HFF-Myc (cell line): ENCODE measurements around the gene MCCD1.
A peak's percentile ranks its signal among the peaks of the same experiment; 100 is the strongest.

Experiments used
- DNase-seq: peaks from one replicate; pipeline ENCODE4 v3.0.0-alpha.2; 2011; ENCODE audit warnings: low read depth; ENCODE audit errors: extremely low read depth
- H3K4me3 ChIP-seq: replicated peaks from 2 replicates; pipeline ENCODE4 v1.5.1; 2011; ENCODE audit warnings: low read depth, mild to moderate bottlenecking, control low read depth, low read length
- TF ChIP-seq, protein P1 (sequence below): IDR thresholded peaks from 2 replicates; pipeline ENCODE4 v1.5.1; 2012; ENCODE audit warnings: mild to moderate bottlenecking, low read depth, low read length, control low read depth; ENCODE audit errors: missing control alignments

The MCCD1 gene

DNA sequence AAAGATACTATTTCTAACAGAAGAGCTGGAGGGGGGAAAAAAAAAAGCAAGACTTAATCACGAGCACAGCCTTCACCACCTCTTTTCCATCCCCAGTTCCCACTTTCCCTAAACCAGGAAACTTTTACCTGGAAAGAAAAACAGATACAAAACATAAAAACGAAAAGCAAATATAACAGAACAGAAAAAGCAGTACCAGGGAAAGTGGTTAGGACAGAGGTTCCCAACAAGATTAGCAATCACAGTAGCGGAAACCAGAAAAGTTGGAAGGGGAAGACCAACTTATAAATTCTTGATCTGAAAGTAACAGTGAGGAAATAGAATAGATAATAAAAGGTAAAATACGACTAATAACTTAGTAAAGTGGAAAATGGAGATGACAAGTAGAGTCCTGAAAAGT, 11.9 kb downstream of the MCCD1 start:
- TF ChIP-seq, protein P1, sequence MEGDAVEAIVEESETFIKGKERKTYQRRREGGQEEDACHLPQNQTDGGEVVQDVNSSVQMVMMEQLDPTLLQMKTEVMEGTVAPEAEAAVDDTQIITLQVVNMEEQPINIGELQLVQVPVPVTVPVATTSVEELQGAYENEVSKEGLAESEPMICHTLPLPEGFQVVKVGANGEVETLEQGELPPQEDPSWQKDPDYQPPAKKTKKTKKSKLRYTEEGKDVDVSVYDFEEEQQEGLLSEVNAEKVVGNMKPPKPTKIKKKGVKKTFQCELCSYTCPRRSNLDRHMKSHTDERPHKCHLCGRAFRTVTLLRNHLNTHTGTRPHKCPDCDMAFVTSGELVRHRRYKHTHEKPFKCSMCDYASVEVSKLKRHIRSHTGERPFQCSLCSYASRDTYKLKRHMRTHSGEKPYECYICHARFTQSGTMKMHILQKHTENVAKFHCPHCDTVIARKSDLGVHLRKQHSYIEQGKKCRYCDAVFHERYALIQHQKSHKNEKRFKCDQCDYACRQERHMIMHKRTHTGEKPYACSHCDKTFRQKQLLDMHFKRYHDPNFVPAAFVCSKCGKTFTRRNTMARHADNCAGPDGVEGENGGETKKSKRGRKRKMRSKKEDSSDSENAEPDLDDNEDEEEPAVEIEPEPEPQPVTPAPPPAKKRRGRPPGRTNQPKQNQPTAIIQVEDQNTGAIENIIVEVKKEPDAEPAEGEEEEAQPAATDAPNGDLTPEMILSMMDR, result no peak
- H3K4me3 ChIP-seq, result peak overlapping the region; percentile 81
- DNase-seq, result no peak

DNA sequence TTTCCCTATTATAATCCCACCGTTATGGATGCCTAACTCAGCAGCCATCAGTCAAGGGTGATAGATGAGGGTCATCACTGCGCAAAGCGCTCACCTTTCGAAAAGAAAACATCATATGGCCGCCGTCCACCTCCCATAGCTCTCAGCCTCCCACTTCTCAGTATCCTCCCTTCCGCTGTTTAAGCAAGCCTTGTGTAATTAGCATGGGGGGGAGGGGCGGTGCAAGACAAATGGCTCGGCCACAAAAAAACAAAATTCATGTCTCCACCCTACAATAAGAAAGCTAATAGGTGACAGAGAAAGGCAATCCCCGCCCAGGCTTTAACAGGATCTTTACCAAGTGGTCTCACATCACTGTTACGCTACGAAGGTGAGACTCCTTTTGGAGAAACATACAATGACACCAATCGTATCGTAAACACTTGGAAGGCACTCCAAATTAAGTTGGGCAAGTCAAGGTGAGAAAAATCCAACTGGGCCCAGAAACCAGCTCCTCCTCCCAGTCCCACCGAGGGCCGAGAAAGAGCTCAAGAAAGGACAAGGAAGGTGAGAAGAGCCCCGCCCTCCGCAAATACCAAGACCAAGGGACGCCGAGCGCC, 12.4 kb downstream of the MCCD1 start:
- DNase-seq, result no peak
- TF ChIP-seq, protein P1, result no peak
- H3K4me3 ChIP-seq, result peak overlapping the region; percentile 81

DNA sequence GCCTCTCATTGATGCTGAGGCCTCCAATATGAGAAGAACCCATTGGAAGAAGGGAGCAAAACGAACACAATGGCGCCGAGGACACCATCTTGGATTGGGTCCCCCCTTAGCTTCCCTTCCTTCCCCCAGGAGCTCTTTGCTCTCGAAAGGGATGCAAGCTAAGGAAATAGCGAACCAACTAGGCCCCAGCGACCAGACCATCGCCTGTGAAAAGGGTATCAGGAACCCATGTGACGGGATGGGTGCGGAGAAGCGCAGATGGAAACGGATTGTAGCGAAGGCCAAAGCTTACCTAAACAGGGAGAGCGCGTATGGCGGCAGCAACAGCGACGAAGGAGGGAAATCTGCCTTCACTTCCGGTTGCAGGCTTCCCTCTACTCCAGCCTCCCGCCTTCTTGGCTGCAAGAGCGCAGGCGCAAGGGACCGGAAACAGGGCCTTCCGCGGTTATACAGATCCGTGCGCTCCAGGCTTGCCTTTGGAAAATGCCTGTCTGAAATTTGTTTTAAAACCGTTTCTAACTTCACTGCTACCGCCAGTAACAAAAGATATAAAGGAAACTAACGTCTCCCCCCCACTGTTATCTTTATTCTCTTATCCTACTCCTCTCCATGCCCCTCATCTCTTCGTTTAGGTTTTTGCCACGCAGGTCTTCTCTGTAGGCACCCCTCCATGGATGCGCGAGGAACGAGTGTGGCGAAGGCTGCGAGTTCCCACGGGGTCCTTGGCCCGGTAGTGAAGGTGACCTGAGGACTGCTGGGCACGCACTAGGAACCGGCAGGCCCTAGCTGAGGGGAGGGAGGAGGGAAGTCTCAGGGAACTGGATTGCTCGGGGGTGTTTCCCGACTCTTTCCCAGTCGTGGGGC, 13.1 kb downstream of the MCCD1 start, which contains the start of gene DDX39B:
Gene DDX39B, minus strand, starts transcription at position 346 of the 864 bp plus-strand sequence. CDS start 1,471 bp downstream, outside the sequence.
- TF ChIP-seq, protein P1, result no peak
- peak; percentile 92 for DNase-seq
- H3K4me3 ChIP-seq, result peak within 1 kb of the TSS; percentile 81

DNA sequence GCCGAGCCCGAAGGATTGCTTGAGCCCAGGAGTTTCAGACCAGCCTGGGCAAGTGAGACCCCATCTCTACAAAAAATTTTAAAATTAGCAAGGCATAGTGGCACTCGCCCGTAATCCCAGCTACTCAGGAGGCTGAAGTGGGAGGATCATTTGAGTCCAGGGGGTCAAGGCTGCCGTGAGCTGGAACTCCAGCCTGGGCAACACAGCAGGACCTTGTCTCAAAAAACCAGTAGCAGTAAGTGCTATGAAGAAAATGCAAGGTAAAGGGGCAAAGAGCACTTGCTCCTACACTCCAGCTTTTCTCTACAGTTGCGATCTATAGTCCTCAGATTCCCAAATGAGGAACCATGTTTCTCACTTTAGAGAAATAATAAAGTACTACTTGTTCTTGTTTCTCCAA, 14.9 kb downstream of the MCCD1 start:
- TF ChIP-seq, protein P1, result no peak
- H3K4me3 ChIP-seq, result no peak overlapping the region
- no peak for DNase-seq

DNA sequence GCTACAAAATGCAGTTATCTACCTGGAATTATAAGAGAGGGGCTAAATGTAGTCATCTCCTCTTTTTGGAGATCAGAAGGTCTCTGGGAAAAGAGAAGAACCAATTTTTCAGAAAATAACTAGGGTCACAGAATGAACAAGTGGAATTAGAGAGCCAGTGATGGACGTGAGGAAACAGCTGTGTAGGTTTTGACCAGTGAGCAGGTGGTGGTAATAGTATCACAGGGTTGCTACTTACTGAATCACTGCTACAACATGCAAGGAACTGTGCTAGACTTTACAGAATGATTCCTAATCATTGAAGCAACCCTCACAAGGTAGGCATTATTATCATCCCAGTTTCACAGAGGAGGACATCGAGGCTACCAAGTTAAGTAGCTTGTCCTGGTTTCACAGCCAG, 15.9 kb downstream of the MCCD1 start:
- H3K4me3 ChIP-seq, result no peak overlapping the region
- DNase-seq, result no peak
- TF ChIP-seq, protein P1, result no peak

DNA sequence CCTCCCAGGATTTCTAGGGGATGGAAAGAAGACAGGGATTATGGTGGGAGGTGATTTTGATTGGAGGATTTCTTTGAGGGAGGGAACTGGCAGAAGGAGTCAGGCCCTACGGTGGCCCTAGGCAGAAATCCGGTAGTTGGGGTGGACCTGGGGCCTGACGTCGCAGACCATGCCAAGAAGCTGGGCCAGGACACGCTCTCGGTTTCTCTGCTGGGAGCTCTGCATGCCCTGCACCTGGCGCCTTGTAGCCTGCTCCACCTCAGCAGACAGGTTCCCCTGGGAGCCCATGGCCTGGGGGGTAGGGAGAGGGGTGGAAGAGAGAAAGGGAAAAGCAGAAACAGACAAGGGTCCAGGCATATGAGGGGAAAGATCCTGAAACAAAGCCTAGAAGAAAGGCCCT, 16.5 kb downstream of the MCCD1 start:
- no peak for DNase-seq
- H3K4me3 ChIP-seq, result no peak overlapping the region
- TF ChIP-seq, protein P1, result no peak
